Endodermal cell (in vitro differentiated cells): ENCODE data around the gene SLIT3. TPM values are rescaled to one million over a fixed set of nuclear protein-coding genes. Genes with fewer than 3 reads are reported as not detected.

Source experiments
- DNase-seq: peaks from one replicate; pipeline ENCODE4 v3.0.0-alpha.2; 2017
- H3K27ac ChIP-seq: 2 replicates; pipeline ENCODE4 v1.5.1; 2013; ENCODE audit warnings: mild to moderate bottlenecking, low read depth, low read length, moderate library complexity
- H3K27me3 ChIP-seq: 2 replicates; pipeline ENCODE4 v1.6.1; 2013; ENCODE audit warnings: mild to moderate bottlenecking, low read length, moderate library complexity; ENCODE audit not compliant: insufficient read depth, control insufficient read depth, poor library complexity, severe bottlenecking
- H3K36me3 ChIP-seq: 2 replicates; pipeline ENCODE4 v1.7.0; 2013; ENCODE audit warnings: mild to moderate bottlenecking, low read length, moderate library complexity; ENCODE audit not compliant: control insufficient read depth, insufficient read depth
- H3K4me1 ChIP-seq: one replicate; pipeline ENCODE4 v1.7.0; 2013; ENCODE audit warnings: low read length; ENCODE audit not compliant: control insufficient read depth, insufficient read depth
- H3K4me3 ChIP-seq: 2 replicates; pipeline ENCODE4 v1.5.1; 2013; ENCODE audit warnings: mild to moderate bottlenecking, low read length, moderate library complexity
- H3K9ac ChIP-seq: 2 replicates; pipeline ENCODE4 v1.6.1; 2013; ENCODE audit warnings: mild to moderate bottlenecking, low read length, moderate library complexity; ENCODE audit not compliant: poor library complexity, severe bottlenecking; ENCODE audit errors: extremely low read depth
- H3K9me3 ChIP-seq: 2 replicates; pipeline ENCODE4 v1.6.1; 2013; ENCODE audit warnings: mild to moderate bottlenecking, low read length, moderate library complexity; ENCODE audit not compliant: control insufficient read depth
- H3K27ac Mint-ChIP-seq: 2 replicates; pipeline ENCODE4 v1.8.0; 2020; ENCODE audit warnings: mixed read lengths
- H3K27me3 Mint-ChIP-seq: 2 replicates; pipeline ENCODE4 v1.8.0; 2021; ENCODE audit warnings: mild to moderate bottlenecking, mixed read lengths; ENCODE audit not compliant: insufficient read depth
- H3K36me3 Mint-ChIP-seq: 2 replicates; pipeline ENCODE4 v1.8.0; 2020; ENCODE audit warnings: low read depth, mixed read lengths
- H3K4me1 Mint-ChIP-seq: 2 replicates; pipeline ENCODE4 v1.8.0; 2020; ENCODE audit warnings: mixed read lengths
- H3K4me3 Mint-ChIP-seq: 2 replicates; pipeline ENCODE4 v1.8.0; 2020; ENCODE audit warnings: mild to moderate bottlenecking, moderate library complexity, mixed read lengths
- H3K9me3 Mint-ChIP-seq: 2 replicates; pipeline ENCODE4 v1.8.0; 2020; ENCODE audit warnings: mild to moderate bottlenecking, mixed read lengths
- CTCF ChIP-seq: fragments of 200-600 bp; sonication (generic); conservative IDR thresholded peaks from 2 replicates; pipeline ENCODE4 v1.5.0; 2021; ENCODE audit warnings: antibody characterized with exemption, mild to moderate bottlenecking
- WGBS, 2 experiments: methylation state at CpG; one replicate each; pipeline versions ENCODE4 v1.1.5 to v1.1.7; 2013; ENCODE audit warnings: missing lambda C conversion rate in 2 of 2, mixed read lengths in 1 of 2; ENCODE audit not compliant: insufficient coverage in 1 of 2, insufficient read length in 1 of 2; 5-methylcytosine and 5-hydroxymethylcytosine counted together
- total RNA-seq, 2 donors: library from RNA; stranded (reverse); fragmentation: NEBNext Ultra II Directional in 1 of 2; extraction: Animal tissue kit (Norgen Biotek cat#: 25700) in 1 of 2; gene quantifications; 2 replicates in 1 of 2; 3 replicates in 1 of 2; pipeline ENCODE4 v1.2.1, GENCODE V29; 2021

Gene SLIT3
- total RNA-seq, 2 donors from 2014 or later: 2.5 to 3.4 TPM

GRCh38 chr5:168897387-168898122 is 403.4 kb downstream of the SLIT3 start:
- no peak overlapping the region for H3K27ac ChIP-seq
- H3K4me3 ChIP-seq: no peak overlapping the region
- peaks cover 22% of the 10 kb centered on the region for H3K27me3 Mint-ChIP-seq
- H3K4me1 ChIP-seq: no peaks in the 10 kb centered on the region
- H3K4me3 Mint-ChIP-seq: no peak overlapping the region
- no peak for TF ChIP-seq CTCF
- H3K9me3 ChIP-seq: no peaks in the 10 kb centered on the region
- H3K36me3 Mint-ChIP-seq: no peaks in the 10 kb centered on the region
- DNase-seq: no peak
- no peaks in the 10 kb centered on the region for H3K36me3 ChIP-seq
- 85 to 86% methylated on average over 1 to 5 of the region's 8 CpGs for WGBS, 2 experiments
- H3K4me1 Mint-ChIP-seq: peaks cover 3% of the 10 kb centered on the region
- H3K9ac ChIP-seq: no peak overlapping the region
- H3K9me3 Mint-ChIP-seq: no peaks in the 10 kb centered on the region
- H3K27ac Mint-ChIP-seq: no peak overlapping the region
- peaks cover 13% of the 10 kb centered on the region for H3K27me3 ChIP-seq

GRCh38 chr5:168895295-168896071 is 405.5 kb downstream of the SLIT3 start:
- no peaks in the 10 kb centered on the region for H3K36me3 Mint-ChIP-seq
- TF ChIP-seq CTCF: no peak
- peaks cover 3% of the 10 kb centered on the region for H3K4me1 Mint-ChIP-seq
- H3K9me3 Mint-ChIP-seq: no peaks in the 10 kb centered on the region
- H3K27ac Mint-ChIP-seq: no peak overlapping the region
- peaks cover 13% of the 10 kb centered on the region for H3K27me3 ChIP-seq
- no peak overlapping the region for H3K4me3 Mint-ChIP-seq
- H3K36me3 ChIP-seq: no peaks in the 10 kb centered on the region
- DNase-seq: no peak
- no peak overlapping the region for H3K9ac ChIP-seq
- no peaks in the 10 kb centered on the region for H3K4me1 ChIP-seq
- peaks cover 23% of the 10 kb centered on the region for H3K27me3 Mint-ChIP-seq
- no peak overlapping the region for H3K27ac ChIP-seq
- no peaks in the 10 kb centered on the region for H3K9me3 ChIP-seq
- WGBS, 2 experiments: 91 to 100% methylated on average over 2 to 5 of the region's 5 CpGs
- H3K4me3 ChIP-seq: no peak overlapping the region

GRCh38 chr5:168893283-168893682 is 407.7 kb downstream of the SLIT3 start:
- peaks cover 3% of the 10 kb centered on the region for H3K4me1 Mint-ChIP-seq
- 61 to 95% methylated on average over 3 to 4 of the region's 4 CpGs for WGBS, 2 experiments

More at GRCh38 chr5:168893283-168893682, 407.7 kb downstream of the SLIT3 start:
- H3K27ac ChIP-seq: no peak overlapping the region
- Mint-ChIP-seq H3K27me3 (peaks cover 23% of the 10 kb centered on the region), H3K36me3 (no peaks in the 10 kb centered on the region), H3K27ac (no peak overlapping the region), H3K4me3 (no peak overlapping the region), H3K9me3 (no peaks in the 10 kb centered on the region)
- no peak overlapping the region for H3K9ac ChIP-seq
- H3K9me3 ChIP-seq: no peaks in the 10 kb centered on the region
- H3K36me3 ChIP-seq: no peaks in the 10 kb centered on the region
- H3K4me1 ChIP-seq: no peaks in the 10 kb centered on the region
- H3K4me3 ChIP-seq: no peak overlapping the region
- peaks cover 13% of the 10 kb centered on the region for H3K27me3 ChIP-seq
- TF ChIP-seq CTCF: no peak
- DNase-seq: no peak
